ENCODE results near the gene LYPLA2.

DNA sequence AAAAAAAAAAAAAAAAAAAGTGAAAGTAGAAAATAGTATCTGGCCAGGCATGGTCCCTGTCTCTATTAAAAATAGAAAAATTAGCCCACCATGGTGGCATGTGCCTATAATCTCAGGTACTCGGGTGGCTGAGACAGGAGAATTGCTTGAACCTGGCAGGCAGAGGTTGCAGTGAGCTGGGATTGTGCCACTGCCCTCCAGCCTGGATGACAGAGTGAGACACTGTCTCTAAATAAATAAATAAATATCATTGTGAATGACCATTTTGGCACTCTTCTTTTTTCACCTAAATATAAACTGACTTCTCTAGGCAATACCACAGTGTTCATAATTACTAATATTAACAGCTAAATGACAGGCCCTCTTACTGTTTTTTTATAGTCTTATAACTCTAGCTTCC lies 33.1 kb upstream of the LYPLA2 start:
- TF ChIP-seq, protein P1, sequence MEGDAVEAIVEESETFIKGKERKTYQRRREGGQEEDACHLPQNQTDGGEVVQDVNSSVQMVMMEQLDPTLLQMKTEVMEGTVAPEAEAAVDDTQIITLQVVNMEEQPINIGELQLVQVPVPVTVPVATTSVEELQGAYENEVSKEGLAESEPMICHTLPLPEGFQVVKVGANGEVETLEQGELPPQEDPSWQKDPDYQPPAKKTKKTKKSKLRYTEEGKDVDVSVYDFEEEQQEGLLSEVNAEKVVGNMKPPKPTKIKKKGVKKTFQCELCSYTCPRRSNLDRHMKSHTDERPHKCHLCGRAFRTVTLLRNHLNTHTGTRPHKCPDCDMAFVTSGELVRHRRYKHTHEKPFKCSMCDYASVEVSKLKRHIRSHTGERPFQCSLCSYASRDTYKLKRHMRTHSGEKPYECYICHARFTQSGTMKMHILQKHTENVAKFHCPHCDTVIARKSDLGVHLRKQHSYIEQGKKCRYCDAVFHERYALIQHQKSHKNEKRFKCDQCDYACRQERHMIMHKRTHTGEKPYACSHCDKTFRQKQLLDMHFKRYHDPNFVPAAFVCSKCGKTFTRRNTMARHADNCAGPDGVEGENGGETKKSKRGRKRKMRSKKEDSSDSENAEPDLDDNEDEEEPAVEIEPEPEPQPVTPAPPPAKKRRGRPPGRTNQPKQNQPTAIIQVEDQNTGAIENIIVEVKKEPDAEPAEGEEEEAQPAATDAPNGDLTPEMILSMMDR (IDR thresholded peaks at IDR 0.05; ENCODE audit: low read depth, low read length, missing input control): no peak
- no peak for TF ChIP-seq JUND (IDR thresholded peaks at IDR 0.05)
- no peak for TF ChIP-seq EGR1 (IDR thresholded peaks at IDR 0.05; ENCODE audit: low read depth in 2 of 2)
- no peak for TF ChIP-seq REST (IDR thresholded peaks at IDR 0.05)
- TF ChIP-seq GABPA (IDR thresholded peaks at IDR 0.05 in 1 of 2, conservative IDR thresholded peaks at IDR 0.05 in 1 of 2): no peak
- TF ChIP-seq FOXA1 (IDR thresholded peaks at IDR 0.05): no peak
- TF ChIP-seq TAF1 (conservative IDR thresholded peaks at IDR 0.05): no peak
- TF ChIP-seq RAD21 (IDR thresholded peaks at IDR 0.05): no peak

Measured in liver (tissue), 3 donors.